ENCODE data around the gene CRYBB1.

GRCh38 chr22:26561756-26562417 is 55.9 kb downstream of the CRYBB1 start:
- no peak for TF ChIP-seq CTCF (IDR thresholded peaks at IDR 0.05; ENCODE audit: borderline replicate concordance, extremely low read depth, low read length, poor library complexity, severe bottlenecking)
- TF ChIP-seq EZH2 (IDR thresholded peaks at IDR 0.05; ENCODE audit: borderline replicate concordance, low read depth, low read length, severe bottlenecking), result no peak

Data from DND-41 (cell line).